Measurements from ENCODE around the gene PTGDR2. TPM values are rescaled to one million over a fixed set of nuclear protein-coding genes. Genes with fewer than 3 reads are reported as not detected.
A peak's percentile ranks its signal among the peaks of the same experiment; 100 is the strongest.

PTGDR2 gene
- total and polyA plus RNA-seq, 9 of the 15 experiments (the other 6 are each of a cell fraction or from before 2014, with no cell fraction given) = 0.51 to 2.6 (median 1.6) TPM

- no peak within 1 kb of the TSS for H3K27ac ChIP-seq (ENCODE audit: extremely low read depth, low read depth, low read length)
- no peak for FAIRE-seq
These were observed 11.4 kb upstream of the PTGDR2 start, which contains the start of gene ZP1 for GRCh38 chr11:60866911-60867870. Gene ZP1, plus strand, starts transcription at chr11:60867542. Its CDS starts 20 bp downstream, at chr11:60867562.

More at GRCh38 chr11:60866911-60867870, 11.4 kb upstream of the PTGDR2 start, which contains the start of gene ZP1:
- Histone ChIP-seq H3K4me2 (ENCODE audit: insufficient read depth, low read length) (no peak within 1 kb of the TSS), H3K9ac (ENCODE audit: insufficient read depth in 1 of 2, low read depth in 2 of 2, low read length in 2 of 2) (peak within 1 kb of the TSS in 1 of 2 experiments; percentile 60; a peak in 2 of 4 replicates), H4K20me1 (replicated peaks; ENCODE audit: control insufficient read depth, insufficient read depth, low read length) (no peaks in the 10 kb centered on the region; the same call in 1 of the 2 replicates), H3K9me3 (replicated peaks; ENCODE audit: control insufficient read depth, insufficient read depth, low read depth, low read length) (no peaks in the 10 kb centered on the region), H3K4me3 (no peak within 1 kb of the TSS), H3K9me1 (ENCODE audit: control insufficient read depth, insufficient read depth, low read length) (no peaks in the 10 kb centered on the region), H2AFZ (ENCODE audit: low read depth, low read length) (no peak within 1 kb of the TSS), H3K27me3 (ENCODE audit: control insufficient read depth in 2 of 2, insufficient read depth in 2 of 2, low read length in 2 of 2) (no peaks in the 10 kb centered on the region), H3K4me1 (replicated peaks in 1 of 2; ENCODE audit: control insufficient read depth in 2 of 2, insufficient read depth in 2 of 2, low read length in 2 of 2) (peaks cover 28 to 35% of the 10 kb centered on the region in 2 experiments), H3K36me3 (ENCODE audit: control insufficient read depth, insufficient read depth, low read length) (no peaks in the 10 kb centered on the region), H3K79me2 (ENCODE audit: control insufficient read depth, insufficient read depth, low read length) (no peaks in the 10 kb centered on the region)
- ChIA-PET CTCF (ENCODE audit: low intra/inter-chr PET ratio) (no interaction called here), POLR2A (interaction anchor here (1.2 kb wide), 1 partner anchor 12 kb away, joined by 3 read pairs; the partner anchor contains the start of gene PTGDR2)
- no TSS peak for BruUV-seq (replicated peaks)
- in situ Hi-C loops (cut with MboI) = no loop called here
- intact Hi-C loops (cut with micrococcal nuclease) = no loop called here
- DNase-seq (ENCODE audit: extremely low read depth in 1 of 4, low spot score in 3 of 4) = no peak
- no peak for ATAC-seq
- WGBS (ENCODE audit: insufficient coverage, low coverage, missing lambda C conversion rate) = 70% methylated on average over 12 of the region's 13 CpGs
- TF ChIP-seq ZNF316 (IDR thresholded peaks at IDR 0.05) (no peak), ZEB2 (IDR thresholded peaks at IDR 0.05) (no peak), ZNF551 (CRISPR knock-in tag; IDR thresholded peaks at IDR 0.05) (no peak), ATF4 (CRISPR knock-in tag; IDR thresholded peaks at IDR 0.05) (no peak), GTF2E2 (tag; IDR thresholded peaks at IDR 0.05) (no peak), ZNF184 (CRISPR knock-in tag; IDR thresholded peaks at IDR 0.05) (no peak), SMAD1 (IDR thresholded peaks at IDR 0.05; ENCODE audit: low read depth, low read length, partially characterized antibody) (no peak), U2AF1 (optimal IDR thresholded peaks at IDR 0.05; ENCODE audit: low read depth, low read length) (no peak), MEIS2 (IDR thresholded peaks at IDR 0.05; ENCODE audit: partially characterized antibody) (no peak), ZNF778 (CRISPR knock-in tag; IDR thresholded peaks at IDR 0.05) (no peak), ZNF586 (CRISPR knock-in tag; conservative IDR thresholded peaks at IDR 0.05) (no peak), NRF1 (conservative IDR thresholded peaks at IDR 0.05 in 1 of 2, IDR thresholded peaks at IDR 0.05 in 1 of 2) (no peak), CC2D1A (IDR thresholded peaks at IDR 0.05) (no peak), LARP7 (IDR thresholded peaks at IDR 0.05) (no peak), ZFP1 (CRISPR knock-in tag; IDR thresholded peaks at IDR 0.05) (no peak), ILF3 (IDR thresholded peaks at IDR 0.05; ENCODE audit: borderline replicate concordance) (no peak), ZNF655 (CRISPR knock-in tag; IDR thresholded peaks at IDR 0.05) (no peak), FOS (IDR thresholded peaks at IDR 0.05; ENCODE audit: extremely low read depth, insufficient read length) (no peak), CBFA2T3 (IDR thresholded peaks at IDR 0.05) (no peak), MBD2 (IDR thresholded peaks at IDR 0.05; ENCODE audit: borderline replicate concordance, low read depth) (no peak)

Data from K562 (cell line).